Panc1 (cell line): Measurements from ENCODE around the gene CLMN. TPM values are rescaled to one million over a fixed set of nuclear protein-coding genes. Genes with fewer than 3 reads are reported as not detected.

Experiments used
- ATAC-seq: fragments of 200-7000 bp; cut with Tn5 transposase; 2 replicates; pipeline ENCODE4 v1.9.1; 2020; ENCODE audit warnings: mild to moderate bottlenecking, moderate library complexity
- BruUV-seq: library from RNA; stranded (reverse); fragments of 400-500 nt; replicated peaks from 2 replicates; lab custom pipeline; 2021; lab: Mats Ljungman, UMichigan
- CTCF ChIA-PET: fragments of 300-600 bp; sonication (Branson Sonifier 250); formaldehyde crosslinking; loops from one replicate; lab custom pipeline; 2022; ENCODE audit warnings: antibody characterized with exemption; lab: Charles Lee
- POLR2A ChIA-PET: fragments of 300-600 bp; sonication (Branson Sonifier 250); formaldehyde crosslinking; loops from one replicate; lab custom pipeline; 2022; ENCODE audit warnings: antibody characterized with exemption; lab: Charles Lee
- DNase-seq: peaks from one replicate; pipeline ENCODE4 v3.0.0-alpha.2; 2010; ENCODE audit warnings: low read depth, low spot score
- H3K27ac ChIP-seq: 2 replicates; pipeline ENCODE4 v1.5.1; 2011; ENCODE audit warnings: mild to moderate bottlenecking, low read length, inconsistent platforms
- H3K27me3 ChIP-seq: fragments of 200-500 bp; sonication (Bioruptor generic); 2 replicates; pipeline ENCODE4 v1.6.0; 2014; ENCODE audit warnings: low read length, inconsistent platforms; ENCODE audit not compliant: control insufficient read depth, insufficient read depth
- H3K36me3 ChIP-seq: fragments of 200-500 bp; sonication (Bioruptor generic); 2 replicates; pipeline ENCODE4 v1.5.1; 2014; ENCODE audit warnings: inconsistent platforms, mild to moderate bottlenecking, low read length, moderate library complexity; ENCODE audit not compliant: control insufficient read depth, insufficient read depth
- H3K4me1 ChIP-seq: 2 replicates; pipeline ENCODE4 v1.5.1; 2011; ENCODE audit warnings: inconsistent platforms, mild to moderate bottlenecking, low read length, moderate library complexity; ENCODE audit not compliant: control insufficient read depth, insufficient read depth
- H3K4me3 ChIP-seq, 2 experiments: 2 replicates each; pipeline ENCODE4 v1.5.1; 2011 to 2012; ENCODE audit warnings: low read depth in 2 of 2, low read length in 2 of 2, mild to moderate bottlenecking in 2 of 2, inconsistent platforms in 1 of 2, moderate library complexity in 1 of 2
- H3K9me3 ChIP-seq: fragments of 200-500 bp; sonication (Bioruptor generic); 2 replicates; pipeline ENCODE4 v1.5.1; 2014; ENCODE audit warnings: low read depth, mild to moderate bottlenecking, inconsistent platforms, low read length, moderate library complexity; ENCODE audit not compliant: control insufficient read depth, insufficient read depth
- CTCF ChIP-seq: fragments of 450-650 bp; IDR thresholded peaks from 2 replicates; pipeline ENCODE4 v1.5.1; 2017; ENCODE audit warnings: mild to moderate bottlenecking
- POLR2AphosphoS5 ChIP-seq: IDR thresholded peaks from 2 replicates; pipeline ENCODE4 v1.6.1; 2012; ENCODE audit warnings: mild to moderate bottlenecking, low read depth, low read length, moderate library complexity
- SIN3A ChIP-seq: IDR thresholded peaks from 2 replicates; pipeline ENCODE4 v1.6.1; 2012; ENCODE audit warnings: low read depth, mild to moderate bottlenecking, low read length, moderate library complexity, borderline replicate concordance; ENCODE audit not compliant: insufficient read depth
- TCF7L2 ChIP-seq: IDR thresholded peaks from 2 replicates; pipeline ENCODE4 v1.6.1; 2011; ENCODE audit warnings: mild to moderate bottlenecking, low read depth, low read length, inconsistent platforms
- in situ Hi-C: cut with HindIII; loops from 2 replicates; pipeline ENCODE4 v1.10.0; 2016; ENCODE audit warnings: low sequenced_read_pairs, low pct_unique_long_range_greater_than_20kb
- intact Hi-C: fragments of 100-400 bp; cut with micrococcal nuclease; formaldehyde crosslinking; loops from one replicate; pipeline ENCODE4 v1.10.0; 2022; ENCODE audit not compliant: unreplicated experiment
- total RNA-seq: library from RNA; stranded (reverse); gene quantifications from one replicate; pipeline ENCODE4 v1.2.1, GENCODE V29; 2021; ENCODE audit not compliant: unreplicated experiment
- TF ChIP-seq, protein P1 (sequence below), 2 experiments: IDR thresholded peaks; 2 replicates each; pipeline ENCODE4 v1.6.1; 2011 to 2012; ENCODE audit warnings: low read depth in 2 of 2, control low read depth in 1 of 2, low read length in 1 of 2, mild to moderate bottlenecking in 1 of 2, moderate library complexity in 1 of 2; ENCODE audit not compliant: insufficient read depth in 1 of 2

CLMN gene
- total RNA-seq, 1 experiment from 2014 or later, result 34.9 TPM

DNA sequence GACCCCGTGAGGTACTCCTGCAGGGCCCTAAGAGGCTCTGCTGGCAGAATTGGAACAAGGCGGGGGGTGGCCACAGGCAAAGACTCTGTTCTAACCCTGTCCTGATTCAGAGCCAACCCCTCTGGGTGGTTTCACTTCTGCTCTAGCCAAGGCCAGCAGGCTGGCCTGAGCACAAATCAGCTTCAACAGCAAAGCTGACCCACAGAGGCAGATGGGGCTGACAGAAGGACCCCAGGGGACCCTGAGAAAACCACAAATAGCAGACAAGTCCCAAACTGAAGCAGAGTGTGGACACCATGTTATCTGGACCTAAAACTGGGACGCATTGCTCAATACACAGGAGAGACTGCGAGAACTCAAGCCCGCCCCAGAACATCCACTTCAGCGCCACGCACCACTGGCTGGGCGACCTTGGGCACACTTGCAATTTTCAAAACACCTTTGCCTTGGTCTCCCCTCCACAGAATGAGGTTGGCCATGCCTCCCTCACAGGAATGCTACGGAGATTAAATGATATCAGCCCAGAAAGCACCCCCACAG, 85.9 kb downstream of the CLMN start:
- CTCF ChIA-PET, result no interaction called here
- Histone ChIP-seq H3K27ac (no peak overlapping the region), H3K27me3 (no peaks in the 10 kb centered on the region), H3K36me3 (no peaks in the 10 kb centered on the region), H3K4me1 (peaks cover 3% of the 10 kb centered on the region; the same call in 1 of the 2 replicates), H3K4me3 (no peak overlapping the region), H3K9me3 (no peaks in the 10 kb centered on the region)
- no peak for TF ChIP-seq CTCF
- no peak for TF ChIP-seq POLR2AphosphoS5
- no peak for TF ChIP-seq SIN3A
- TF ChIP-seq, protein P1, sequence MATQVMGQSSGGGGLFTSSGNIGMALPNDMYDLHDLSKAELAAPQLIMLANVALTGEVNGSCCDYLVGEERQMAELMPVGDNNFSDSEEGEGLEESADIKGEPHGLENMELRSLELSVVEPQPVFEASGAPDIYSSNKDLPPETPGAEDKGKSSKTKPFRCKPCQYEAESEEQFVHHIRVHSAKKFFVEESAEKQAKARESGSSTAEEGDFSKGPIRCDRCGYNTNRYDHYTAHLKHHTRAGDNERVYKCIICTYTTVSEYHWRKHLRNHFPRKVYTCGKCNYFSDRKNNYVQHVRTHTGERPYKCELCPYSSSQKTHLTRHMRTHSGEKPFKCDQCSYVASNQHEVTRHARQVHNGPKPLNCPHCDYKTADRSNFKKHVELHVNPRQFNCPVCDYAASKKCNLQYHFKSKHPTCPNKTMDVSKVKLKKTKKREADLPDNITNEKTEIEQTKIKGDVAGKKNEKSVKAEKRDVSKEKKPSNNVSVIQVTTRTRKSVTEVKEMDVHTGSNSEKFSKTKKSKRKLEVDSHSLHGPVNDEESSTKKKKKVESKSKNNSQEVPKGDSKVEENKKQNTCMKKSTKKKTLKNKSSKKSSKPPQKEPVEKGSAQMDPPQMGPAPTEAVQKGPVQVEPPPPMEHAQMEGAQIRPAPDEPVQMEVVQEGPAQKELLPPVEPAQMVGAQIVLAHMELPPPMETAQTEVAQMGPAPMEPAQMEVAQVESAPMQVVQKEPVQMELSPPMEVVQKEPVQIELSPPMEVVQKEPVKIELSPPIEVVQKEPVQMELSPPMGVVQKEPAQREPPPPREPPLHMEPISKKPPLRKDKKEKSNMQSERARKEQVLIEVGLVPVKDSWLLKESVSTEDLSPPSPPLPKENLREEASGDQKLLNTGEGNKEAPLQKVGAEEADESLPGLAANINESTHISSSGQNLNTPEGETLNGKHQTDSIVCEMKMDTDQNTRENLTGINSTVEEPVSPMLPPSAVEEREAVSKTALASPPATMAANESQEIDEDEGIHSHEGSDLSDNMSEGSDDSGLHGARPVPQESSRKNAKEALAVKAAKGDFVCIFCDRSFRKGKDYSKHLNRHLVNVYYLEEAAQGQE (IDR thresholded peaks at IDR 0.05; ENCODE audit: insufficient read depth in 1 of 2, low read depth in 2 of 2, low read length in 1 of 2), result no peak
- TF ChIP-seq TCF7L2, result no peak
- ATAC-seq (no peak), DNase-seq (no peak)
- no TSS peak for BruUV-seq
- intact Hi-C loops, result no loop called here
- in situ Hi-C loops, result no loop called here
- POLR2A ChIA-PET, result no interaction called here

DNA sequence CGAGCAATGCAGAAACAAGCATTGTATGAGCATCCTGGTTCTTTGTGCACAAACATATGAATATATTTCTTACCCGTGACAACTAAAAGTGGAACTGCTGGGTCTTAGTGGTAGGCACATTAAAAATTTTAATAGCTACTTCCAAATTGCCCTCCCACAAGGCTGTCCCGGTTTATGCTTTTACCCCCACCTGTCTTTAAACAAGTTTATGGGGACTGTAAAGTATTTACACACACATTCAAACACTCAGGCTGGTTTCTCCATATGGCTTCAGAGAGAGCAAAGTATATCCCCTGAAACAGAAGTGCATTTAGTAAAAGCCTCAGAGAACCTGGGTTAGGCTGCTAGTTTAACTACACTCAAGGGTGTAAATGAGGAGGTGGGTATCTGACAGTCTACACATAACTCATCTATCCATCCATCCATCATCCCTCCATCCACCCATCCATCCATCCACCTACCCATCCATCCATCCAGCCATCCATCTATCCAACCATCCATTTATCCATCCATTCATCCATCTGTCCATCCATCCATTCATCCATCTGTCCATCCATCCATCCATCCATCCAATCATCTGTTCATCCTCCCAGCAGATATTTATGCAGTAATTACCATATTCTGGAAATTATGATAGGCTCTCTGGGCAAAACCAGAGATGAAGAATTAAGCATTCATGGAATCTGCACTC, 86.7 kb downstream of the CLMN start:
- no peaks in the 10 kb centered on the region for H3K9me3 ChIP-seq
- TF ChIP-seq SIN3A (no peak), POLR2AphosphoS5 (no peak), TCF7L2 (no peak), CTCF (no peak)
- TF ChIP-seq, protein P1 (IDR thresholded peaks at IDR 0.05; ENCODE audit: insufficient read depth in 1 of 2, low read depth in 2 of 2, low read length in 1 of 2), result no peak
- no peak overlapping the region for H3K27ac ChIP-seq
- intact Hi-C loops, result no loop called here
- H3K27me3 ChIP-seq, result no peaks in the 10 kb centered on the region
- BruUV-seq, result no TSS peak
- POLR2A ChIA-PET, result no interaction called here
- no peak for ATAC-seq
- in situ Hi-C loops, result no loop called here
- CTCF ChIA-PET, result no interaction called here
- H3K36me3 ChIP-seq, result no peaks in the 10 kb centered on the region
- H3K4me1 ChIP-seq, result peaks cover 3% of the 10 kb centered on the region; the same call in 1 of the 2 replicates
- DNase-seq, result no peak
- H3K4me3 ChIP-seq, result no peak overlapping the region
